HCT116 (cell line): ENCODE results near the gene ARMC2. TPM values are rescaled to one million over a fixed set of nuclear protein-coding genes. Genes with fewer than 3 reads are reported as not detected.

Experiments used
- ATAC-seq: fragments of 200-7000 bp; cut with Tn5 transposase; 2 replicates; pipeline ENCODE4 v1.9.1; 2020; ENCODE audit warnings: mild to moderate bottlenecking, moderate library complexity
- BruUV-seq: library from RNA; stranded (reverse); fragments of 400-500 nt; replicated peaks from 2 replicates; lab custom pipeline; 2021; lab: Mats Ljungman, UMichigan
- CTCF ChIA-PET: fragments of 300-600 bp; sonication (Branson Sonifier 250); formaldehyde crosslinking; loops from one replicate; lab custom pipeline; 2021; ENCODE audit warnings: antibody characterized with exemption; lab: Charles Lee
- POLR2A ChIA-PET: fragments of 300-600, 350-600 bp; sonication (Branson Sonifier 250); formaldehyde crosslinking; loops from one replicate; lab custom pipeline; 2021; ENCODE audit warnings: antibody characterized with exemption; lab: Charles Lee
- RAD21 ChIA-PET, 2 experiments: fragments of 300-600 bp; sonication (Branson Sonifier 250); formaldehyde crosslinking; loops; one replicate each; lab custom pipeline; 2023; ENCODE audit warnings: low total read pairs in 2 of 2; ENCODE audit not compliant: uncharacterized antibody in 2 of 2, unreplicated experiment in 2 of 2, low non-redundant PET in 1 of 2; lab: Charles Lee
- DNase-seq: peaks from one replicate; pipeline ENCODE4 v3.0.0-alpha.2; 2010; ENCODE audit warnings: low read depth, low spot score
- H2AFZ ChIP-seq: fragments of 200-600 bp; shearing (Covaris generic), sonication (generic); 2 replicates; pipeline ENCODE4 v1.6.1; 2017; ENCODE audit warnings: low read depth, mixed run types, mixed read lengths, antibody characterized with exemption, low read length; ENCODE audit not compliant: poor library complexity, severe bottlenecking
- H3K27ac ChIP-seq: 2 replicates; pipeline ENCODE4 v1.5.1; 2012; ENCODE audit warnings: low read depth, low read length
- H3K27me3 ChIP-seq: fragments of 200-600 bp; sonication (generic); 2 replicates; pipeline ENCODE4 v1.6.1; 2016; ENCODE audit warnings: mixed run types, low read length, mixed read lengths; ENCODE audit not compliant: insufficient read depth
- H3K36me3 ChIP-seq, 2 experiments: fragments of 200-500 bp in 1 of 2; fragments of 200-600 bp in 1 of 2; sonication (Bioruptor generic) in 1 of 2; sonication (generic) in 1 of 2; 2 replicates each; pipeline versions ENCODE4 v1.5.1 to v1.6.1; 2014 to 2016; ENCODE audit warnings: low read length in 2 of 2, inconsistent platforms in 1 of 2, mixed read lengths in 1 of 2, mixed run types in 1 of 2; ENCODE audit not compliant: insufficient read depth in 2 of 2, control insufficient read depth in 1 of 2
- H3K4me1 ChIP-seq, 2 experiments: fragments of 200-600 bp in 1 of 2; sonication (generic) in 1 of 2; 2 replicates each; pipeline versions ENCODE4 v1.5.1 to v1.6.1; 2012 to 2017; ENCODE audit warnings: low read length in 2 of 2, inconsistent platforms in 1 of 2, mild to moderate bottlenecking in 1 of 2, mixed read lengths in 1 of 2, mixed run types in 1 of 2, moderate library complexity in 1 of 2; ENCODE audit not compliant: insufficient read depth in 2 of 2, control insufficient read depth in 1 of 2
- H3K4me2 ChIP-seq: fragments of 200-600 bp; sonication (generic); 2 replicates; pipeline ENCODE4 v1.6.1; 2017; ENCODE audit warnings: mixed run types, low read length, mixed read lengths
- H3K4me3 ChIP-seq, 2 experiments: fragments of 200-600 bp in 1 of 2; sonication (generic) in 1 of 2; replicated peaks in 1 of 2; 2 replicates each; pipeline ENCODE4 v1.5.1; 2011 to 2016; ENCODE audit warnings: low read length in 2 of 2, control low read depth in 1 of 2, low read depth in 1 of 2, mild to moderate bottlenecking in 1 of 2, mixed read lengths in 1 of 2, mixed run types in 1 of 2
- H3K79me2 ChIP-seq: fragments of 200-600 bp; sonication (generic); 2 replicates; pipeline ENCODE4 v1.6.1; 2017; ENCODE audit warnings: mild to moderate bottlenecking, mixed run types, low read length, moderate library complexity, mixed read lengths; ENCODE audit not compliant: insufficient read depth
- H3K9ac ChIP-seq: fragments of 200-600 bp; sonication (generic); 2 replicates; pipeline ENCODE4 v1.6.1; 2016; ENCODE audit warnings: low read length, mixed read lengths
- H3K9me2 ChIP-seq: fragments of 200-600 bp; sonication (generic), shearing (Covaris generic); 2 replicates; pipeline ENCODE4 v1.6.1; 2017; ENCODE audit warnings: mixed run types, mild to moderate bottlenecking, moderate library complexity; ENCODE audit not compliant: insufficient read depth
- H3K9me3 ChIP-seq, 2 experiments: fragments of 200-500 bp in 1 of 2; fragments of 200-600 bp in 1 of 2; sonication (Bioruptor generic) in 1 of 2; sonication (generic) in 1 of 2; 2 replicates each; pipeline ENCODE4 v1.6.1; 2014 to 2017; ENCODE audit warnings: low read length in 2 of 2, mixed read lengths in 2 of 2, inconsistent platforms in 1 of 2, low read depth in 1 of 2, mild to moderate bottlenecking in 1 of 2, mixed run types in 1 of 2, moderate library complexity in 1 of 2; ENCODE audit not compliant: control insufficient read depth in 1 of 2, insufficient read depth in 1 of 2
- H4K20me1 ChIP-seq: fragments of 200-600 bp; sonication (generic), shearing (Covaris generic); 2 replicates; pipeline ENCODE4 v1.6.1; 2017; ENCODE audit warnings: mixed run types, mild to moderate bottlenecking, moderate library complexity; ENCODE audit not compliant: insufficient read depth
- EZH2 ChIP-seq: fragments of 200-600 bp; sonication (generic); IDR thresholded peaks from 2 replicates; pipeline ENCODE4 v1.6.1; 2017; ENCODE audit warnings: antibody characterized with exemption, mixed run types
- FOSL1 ChIP-seq: IDR thresholded peaks from 2 replicates; pipeline ENCODE4 v1.6.1; 2012; ENCODE audit warnings: low read depth
- POLR2AphosphoS5 ChIP-seq: IDR thresholded peaks from 2 replicates; pipeline ENCODE4 v1.6.1; 2011; ENCODE audit warnings: mild to moderate bottlenecking, low read depth, low read length, moderate library complexity
- RAD21 ChIP-seq: IDR thresholded peaks from 2 replicates; pipeline ENCODE4 v1.6.1; 2012; ENCODE audit warnings: low read depth, mild to moderate bottlenecking
- intact Hi-C: fragments of 100-400 bp; cut with micrococcal nuclease; formaldehyde crosslinking; loops from 2 replicates; pipeline ENCODE4 v1.10.0; 2022
- total RNA-seq: library from RNA; stranded (reverse); gene quantifications from one replicate; pipeline ENCODE4 v1.2.1, GENCODE V29; 2021; ENCODE audit not compliant: unreplicated experiment
- TF ChIP-seq, protein P1 (sequence below), 3 experiments: fragments of 200-600 bp in 1 of 3; sonication (generic) in 1 of 3; IDR thresholded peaks in 2 of 3; conservative IDR thresholded peaks in 1 of 3; 2 replicates each; pipeline ENCODE4 v1.5.1; 2012 to 2017; ENCODE audit warnings: low read depth in 2 of 3, low read length in 2 of 3, antibody characterized with exemption in 1 of 3, borderline replicate concordance in 1 of 3, control low read depth in 1 of 3, mild to moderate bottlenecking in 1 of 3, mixed read lengths in 1 of 3, mixed run types in 1 of 3, moderate library complexity in 1 of 3; ENCODE audit not compliant: insufficient read depth in 1 of 3

ARMC2 gene
- total RNA-seq, 1 experiment from 2014 or later = 3.6 TPM

GRCh38 chr6:108845145-108845544, 3.1 kb upstream of the ARMC2 start:
- ATAC-seq = no peak
- Histone ChIP-seq H3K9me3 (no peaks in the 10 kb centered on the region), H2AFZ (no peak overlapping the region), H3K27ac (no peak overlapping the region), H4K20me1 (no peaks in the 10 kb centered on the region), H3K9me2 (no peaks in the 10 kb centered on the region), H3K9ac (no peak overlapping the region), H3K27me3 (no peaks in the 10 kb centered on the region), H3K36me3 (no peaks in the 10 kb centered on the region), H3K4me3 (no peak overlapping the region), H3K79me2 (no peaks in the 10 kb centered on the region; the same call in 1 of the 2 replicates), H3K4me1 (peaks cover 0 to 12% of the 10 kb centered on the region in 2 experiments; a peak in 3 of 4 replicates), H3K4me2 (no peak overlapping the region)
- no peak for DNase-seq
- POLR2A ChIA-PET = no interaction called here
- BruUV-seq = no TSS peak
- CTCF ChIA-PET = interaction anchor here (0.7 to 1.2 kb wide), 2 partner anchors 41 to 424 kb away, joined by 3 read pairs; no protein-coding TSS in a partner anchor
- intact Hi-C loops = no loop called here
- TF ChIP-seq EZH2 = no peak
- TF ChIP-seq POLR2AphosphoS5 = no peak
- TF ChIP-seq, protein P1, sequence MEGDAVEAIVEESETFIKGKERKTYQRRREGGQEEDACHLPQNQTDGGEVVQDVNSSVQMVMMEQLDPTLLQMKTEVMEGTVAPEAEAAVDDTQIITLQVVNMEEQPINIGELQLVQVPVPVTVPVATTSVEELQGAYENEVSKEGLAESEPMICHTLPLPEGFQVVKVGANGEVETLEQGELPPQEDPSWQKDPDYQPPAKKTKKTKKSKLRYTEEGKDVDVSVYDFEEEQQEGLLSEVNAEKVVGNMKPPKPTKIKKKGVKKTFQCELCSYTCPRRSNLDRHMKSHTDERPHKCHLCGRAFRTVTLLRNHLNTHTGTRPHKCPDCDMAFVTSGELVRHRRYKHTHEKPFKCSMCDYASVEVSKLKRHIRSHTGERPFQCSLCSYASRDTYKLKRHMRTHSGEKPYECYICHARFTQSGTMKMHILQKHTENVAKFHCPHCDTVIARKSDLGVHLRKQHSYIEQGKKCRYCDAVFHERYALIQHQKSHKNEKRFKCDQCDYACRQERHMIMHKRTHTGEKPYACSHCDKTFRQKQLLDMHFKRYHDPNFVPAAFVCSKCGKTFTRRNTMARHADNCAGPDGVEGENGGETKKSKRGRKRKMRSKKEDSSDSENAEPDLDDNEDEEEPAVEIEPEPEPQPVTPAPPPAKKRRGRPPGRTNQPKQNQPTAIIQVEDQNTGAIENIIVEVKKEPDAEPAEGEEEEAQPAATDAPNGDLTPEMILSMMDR (IDR thresholded peaks at IDR 0.05 in 2 of 3, conservative IDR thresholded peaks at IDR 0.05 in 1 of 3; ENCODE audit: borderline replicate concordance in 1 of 3, insufficient read depth in 1 of 3, low read depth in 2 of 3, low read length in 2 of 3) = no peak
- no peak for TF ChIP-seq FOSL1
- RAD21 ChIA-PET = no interaction called here

- no peak overlapping the region for H3K4me2 ChIP-seq
- TF ChIP-seq, protein P1 (IDR thresholded peaks at IDR 0.05 in 2 of 3, conservative IDR thresholded peaks at IDR 0.05 in 1 of 3; ENCODE audit: borderline replicate concordance in 1 of 3, insufficient read depth in 1 of 3, low read depth in 2 of 3, low read length in 2 of 3) = no peak
- no peak for TF ChIP-seq RAD21
- ChIA-PET RAD21 (no interaction called here), CTCF (interaction anchor here (1.0 to 1.2 kb wide), 2 partner anchors 10 to 40 kb away, joined by 3 read pairs; no protein-coding TSS in a partner anchor), POLR2A (no interaction called here)
- H3K9ac ChIP-seq = no peak overlapping the region
- no peak for ATAC-seq
- H4K20me1 ChIP-seq = no peaks in the 10 kb centered on the region
- intact Hi-C loops = no loop called here
- no TSS peak for BruUV-seq
- no peak overlapping the region for H3K4me3 ChIP-seq
- no peak overlapping the region for H3K27ac ChIP-seq
- H3K36me3 ChIP-seq = no peaks in the 10 kb centered on the region
- H3K9me3 ChIP-seq = no peaks in the 10 kb centered on the region
- no peak for DNase-seq
- H3K4me1 ChIP-seq = peaks cover 0 to 12% of the 10 kb centered on the region in 2 experiments; a peak in 3 of 4 replicates
- no peak overlapping the region for H2AFZ ChIP-seq
- H3K79me2 ChIP-seq = no peaks in the 10 kb centered on the region; the same call in 1 of the 2 replicates
- no peaks in the 10 kb centered on the region for H3K9me2 ChIP-seq
- no peaks in the 10 kb centered on the region for H3K27me3 ChIP-seq
These were observed 2.1 kb upstream of the ARMC2 start for GRCh38 chr6:108846101-108846500.
